Measurements from ENCODE around the gene SELENOP. TPM values are rescaled to one million over a fixed set of nuclear protein-coding genes. Genes with fewer than 3 reads are reported as not detected.

Gene SELENOP
- total RNA-seq, 1 experiment from 2014 or later: 8.5 TPM

DNA sequence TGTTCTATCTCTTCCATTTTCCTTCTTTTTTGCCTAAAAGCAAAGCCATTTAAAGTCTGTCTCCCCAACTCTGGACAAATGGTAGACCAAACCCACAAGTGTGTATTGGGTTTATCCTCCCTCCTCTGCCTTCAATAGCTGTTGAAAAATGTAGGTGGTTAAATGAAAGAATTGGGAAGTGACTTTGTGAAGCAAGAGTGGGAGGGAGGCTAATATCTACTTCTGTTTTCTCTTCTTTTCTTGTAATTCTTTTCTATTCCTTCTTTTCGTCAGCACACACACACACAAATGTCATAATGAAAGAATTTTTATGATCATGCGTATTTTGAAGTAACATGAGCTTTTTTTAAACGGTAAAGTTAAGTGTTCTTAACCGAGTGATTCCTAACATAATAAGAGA is 51.3 kb downstream of the SELENOP start:
- H2BK120ac ChIP-seq (ENCODE audit: low read depth, low read length, poor library complexity, severe bottlenecking): no peak overlapping the region
- H3K4me3 Mint-ChIP-seq: no peak overlapping the region
- no peaks in the 10 kb centered on the region for H3K9me3 ChIP-seq (ENCODE audit: control insufficient read depth, low read depth, low read length)
- no peaks in the 10 kb centered on the region for H3K36me3 Mint-ChIP-seq (ENCODE audit: insufficient read depth in 1 of 3, low read depth in 3 of 3)
- H3K23ac ChIP-seq (ENCODE audit: insufficient read length, low read depth, low read length): no peak overlapping the region
- H4K91ac ChIP-seq (ENCODE audit: insufficient read length, low read depth, low read length): no peak overlapping the region
- H4K5ac ChIP-seq (ENCODE audit: insufficient read length, low read depth, low read length): no peak overlapping the region
- no peak overlapping the region for H2BK5ac ChIP-seq (ENCODE audit: insufficient read length, low read length)
- no peak overlapping the region for H2BK12ac ChIP-seq (ENCODE audit: insufficient read length, low read depth, low read length)
- no peak overlapping the region for H3K27ac ChIP-seq (ENCODE audit: insufficient read length, low read depth, low read length)
- DNase-seq: no peak
- H3K79me2 ChIP-seq (ENCODE audit: insufficient read depth, low read length): no peaks in the 10 kb centered on the region
- no peak overlapping the region for H3T11ph ChIP-seq (ENCODE audit: low read length)
- H3K14ac ChIP-seq (ENCODE audit: insufficient read depth, low read length): no peak overlapping the region
- no peaks in the 10 kb centered on the region for H3K23me2 ChIP-seq (ENCODE audit: insufficient read length, low read depth, low read length, poor library complexity, severe bottlenecking)
- no peak overlapping the region for H2AFZ ChIP-seq (ENCODE audit: low read length)
- no CpG with 5 or more reads among the region's 4 CpGs for WGBS (ENCODE audit: extremely low coverage, insufficient read length, low lambda C conversion rate)
- no peaks in the 10 kb centered on the region for H3K27me3 Mint-ChIP-seq (ENCODE audit: low read depth)
- H3K56ac ChIP-seq (ENCODE audit: insufficient read length, low read depth, low read length): no peak overlapping the region
- H3K4me1 Mint-ChIP-seq: peaks cover 19 to 20% of the 10 kb centered on the region in 2 experiments
- no peaks in the 10 kb centered on the region for H3K27me3 ChIP-seq (ENCODE audit: insufficient read depth, low read length)
- H3K4ac ChIP-seq (ENCODE audit: low read depth, low read length): no peak overlapping the region
- TF ChIP-seq, protein P1, sequence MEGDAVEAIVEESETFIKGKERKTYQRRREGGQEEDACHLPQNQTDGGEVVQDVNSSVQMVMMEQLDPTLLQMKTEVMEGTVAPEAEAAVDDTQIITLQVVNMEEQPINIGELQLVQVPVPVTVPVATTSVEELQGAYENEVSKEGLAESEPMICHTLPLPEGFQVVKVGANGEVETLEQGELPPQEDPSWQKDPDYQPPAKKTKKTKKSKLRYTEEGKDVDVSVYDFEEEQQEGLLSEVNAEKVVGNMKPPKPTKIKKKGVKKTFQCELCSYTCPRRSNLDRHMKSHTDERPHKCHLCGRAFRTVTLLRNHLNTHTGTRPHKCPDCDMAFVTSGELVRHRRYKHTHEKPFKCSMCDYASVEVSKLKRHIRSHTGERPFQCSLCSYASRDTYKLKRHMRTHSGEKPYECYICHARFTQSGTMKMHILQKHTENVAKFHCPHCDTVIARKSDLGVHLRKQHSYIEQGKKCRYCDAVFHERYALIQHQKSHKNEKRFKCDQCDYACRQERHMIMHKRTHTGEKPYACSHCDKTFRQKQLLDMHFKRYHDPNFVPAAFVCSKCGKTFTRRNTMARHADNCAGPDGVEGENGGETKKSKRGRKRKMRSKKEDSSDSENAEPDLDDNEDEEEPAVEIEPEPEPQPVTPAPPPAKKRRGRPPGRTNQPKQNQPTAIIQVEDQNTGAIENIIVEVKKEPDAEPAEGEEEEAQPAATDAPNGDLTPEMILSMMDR (conservative IDR thresholded peaks at IDR 0.05): no peak
- no peak overlapping the region for H3K4me2 ChIP-seq (ENCODE audit: insufficient read depth, insufficient read length, low read length)
- H2AK5ac ChIP-seq (ENCODE audit: insufficient read length, low read length): no peak overlapping the region
- H2BK20ac ChIP-seq (ENCODE audit: low read depth, low read length, poor library complexity, severe bottlenecking): no peak overlapping the region
- H2BK15ac ChIP-seq (ENCODE audit: low read depth, low read length): no peak overlapping the region
- H4K20me1 ChIP-seq (ENCODE audit: control insufficient read depth, insufficient read depth, insufficient read length): no peaks in the 10 kb centered on the region
- H3K27ac Mint-ChIP-seq: no peak overlapping the region
- no peak overlapping the region for H4K8ac ChIP-seq (replicated peaks; ENCODE audit: insufficient read length, low read depth, low read length)
- no peaks in the 10 kb centered on the region for H3K79me1 ChIP-seq (ENCODE audit: insufficient read depth, low read depth, low read length, poor library complexity, severe bottlenecking)
- H3K18ac ChIP-seq (ENCODE audit: insufficient read length, low read depth, low read length): no peak overlapping the region
- H3K4me1 ChIP-seq (ENCODE audit: insufficient read depth, low read length): 0 out of 2 replicates have a peak, but pooled peaks cover 2% of the 10 kb centered on the region
- no peaks in the 10 kb centered on the region for H3K9me3 Mint-ChIP-seq
- H3K9ac ChIP-seq (ENCODE audit: extremely low read depth, insufficient read length, low read length): no peak overlapping the region
